EL (cell line): ENCODE results near the gene THAP10.
"Not testable (repeated sequence)": the region's sequence is repeated elsewhere in the genome, so short reads cannot be mapped to it uniquely, and the experiment has no call there.

ENCODE experiments used
- DNase-seq: peaks from one replicate; pipeline ENCODE4 v3.0.0-alpha.2; 2016

Gene THAP10

GRCh38 chr15:70892002-70892911 is at the start of gene THAP10, which contains the start of gene LRRC49:
TSS of gene THAP10 (minus strand) at chr15:70892433. CDS start at chr15:70892272, 161 bp downstream.
TSS of gene LRRC49 (plus strand) at chr15:70892826. CDS start at chr15:70892895, 69 bp downstream.
- peak; percentile 99 for DNase-seq

GRCh38 chr15:70936326-70936725 is 44.1 kb upstream of the THAP10 start:
- no peak for DNase-seq

- no peak for DNase-seq
Observed at GRCh38 chr15:70935631-70936030, 43.4 kb upstream of the THAP10 start.

- no peak for DNase-seq
Observed at GRCh38 chr15:70933411-70933810, 41.2 kb upstream of the THAP10 start.

GRCh38 chr15:70932397-70932796 is 40.2 kb upstream of the THAP10 start:
- DNase-seq = no peak

- no peak for DNase-seq
Observed at GRCh38 chr15:70931821-70932220, 39.6 kb upstream of the THAP10 start.

- not testable (repeated sequence) for DNase-seq
Observed at GRCh38 chr15:70926914-70927313, 34.7 kb upstream of the THAP10 start.

- DNase-seq = peak; percentile 28
Observed at GRCh38 chr15:70923311-70924080, 31.3 kb upstream of the THAP10 start.

- DNase-seq = no peak
Observed at GRCh38 chr15:70922119-70922518, 29.9 kb upstream of the THAP10 start.

- DNase-seq = no peak
Observed at GRCh38 chr15:70920981-70921696, 28.9 kb upstream of the THAP10 start.

GRCh38 chr15:70917955-70918354 is 25.7 kb upstream of the THAP10 start:
- DNase-seq = no peak

- DNase-seq = no peak
Observed at GRCh38 chr15:70916531-70916930, 24.3 kb upstream of the THAP10 start.

- no peak for DNase-seq
Observed at GRCh38 chr15:70912187-70912586, 20.0 kb upstream of the THAP10 start.

- no peak for DNase-seq
Observed at GRCh38 chr15:70910958-70911357, 18.7 kb upstream of the THAP10 start.

- DNase-seq = no peak
Observed at GRCh38 chr15:70907784-70908471, 15.7 kb upstream of the THAP10 start.

- DNase-seq = no peak
Observed at GRCh38 chr15:70906842-70907241, 14.6 kb upstream of the THAP10 start.

- peak; percentile 86 for DNase-seq
Observed at GRCh38 chr15:70902107-70902506, 9.9 kb upstream of the THAP10 start.

GRCh38 chr15:70892912-70893560 is 803 bp upstream of the THAP10 start:
- DNase-seq = peak; percentile 68

GRCh38 chr15:70882361-70882760 is 9.9 kb downstream of the THAP10 start:
- no peak for DNase-seq

GRCh38 chr15:70880781-70881180 is 11.5 kb downstream of the THAP10 start:
- DNase-seq = peak; percentile 29

GRCh38 chr15:70879401-70879800 is 12.8 kb downstream of the THAP10 start:
- DNase-seq = peak; percentile 90

- no peak for DNase-seq
Observed at GRCh38 chr15:70876683-70877082, 15.6 kb downstream of the THAP10 start.
